ENCODE measurements around the gene GLCCI1.

GLCCI1 gene

GRCh38 chr7:8070451-8071180, 102.0 kb downstream of the GLCCI1 start:
- Histone ChIP-seq H3K4me3 (ENCODE audit: severe bottlenecking) (no peak overlapping the region), H3K36me3 (ENCODE audit: low read depth) (no peaks in the 10 kb centered on the region), H3K4me1 (ENCODE audit: insufficient read depth, poor library complexity, severe bottlenecking) (no peaks in the 10 kb centered on the region), H3K27ac (ENCODE audit: poor library complexity, severe bottlenecking) (no peak overlapping the region), H3K27me3 (ENCODE audit: insufficient read depth, poor library complexity, severe bottlenecking) (no peaks in the 10 kb centered on the region), H3K9me3 (ENCODE audit: severe bottlenecking) (no peaks in the 10 kb centered on the region)
- TF ChIP-seq CTCF (IDR thresholded peaks at IDR 0.05; ENCODE audit: poor library complexity, severe bottlenecking): no peak
- DNase-seq (ENCODE audit: low spot score): no peak
- ATAC-seq (ENCODE audit: low read depth): no peak

- no peaks in the 10 kb centered on the region for H3K9me3 ChIP-seq (ENCODE audit: severe bottlenecking)
- no peaks in the 10 kb centered on the region for H3K36me3 ChIP-seq (ENCODE audit: low read depth)
- no peak overlapping the region for H3K27ac ChIP-seq (ENCODE audit: poor library complexity, severe bottlenecking)
- no peak for ATAC-seq (ENCODE audit: low read depth)
- no peaks in the 10 kb centered on the region for H3K27me3 ChIP-seq (ENCODE audit: insufficient read depth, poor library complexity, severe bottlenecking)
- no peak for TF ChIP-seq CTCF (IDR thresholded peaks at IDR 0.05; ENCODE audit: poor library complexity, severe bottlenecking)
- H3K4me3 ChIP-seq (ENCODE audit: severe bottlenecking): no peak overlapping the region
- DNase-seq (ENCODE audit: low spot score): no peak
- H3K4me1 ChIP-seq (ENCODE audit: insufficient read depth, poor library complexity, severe bottlenecking): no peaks in the 10 kb centered on the region
Measured at GRCh38 chr7:8078418-8078817, 109.8 kb downstream of the GLCCI1 start.

GRCh38 chr7:8082762-8083161, 114.2 kb downstream of the GLCCI1 start:
- Histone ChIP-seq H3K27me3 (ENCODE audit: insufficient read depth, poor library complexity, severe bottlenecking) (no peaks in the 10 kb centered on the region), H3K4me3 (ENCODE audit: severe bottlenecking) (no peak overlapping the region), H3K27ac (ENCODE audit: poor library complexity, severe bottlenecking) (no peak overlapping the region), H3K36me3 (ENCODE audit: low read depth) (no peaks in the 10 kb centered on the region), H3K9me3 (ENCODE audit: severe bottlenecking) (no peaks in the 10 kb centered on the region), H3K4me1 (ENCODE audit: insufficient read depth, poor library complexity, severe bottlenecking) (no peaks in the 10 kb centered on the region)
- ATAC-seq (ENCODE audit: low read depth) (no peak), DNase-seq (ENCODE audit: low spot score) (no peak)
- TF ChIP-seq CTCF (IDR thresholded peaks at IDR 0.05; ENCODE audit: poor library complexity, severe bottlenecking): no peak

GRCh38 chr7:8084836-8085235, 116.2 kb downstream of the GLCCI1 start:
- ATAC-seq (ENCODE audit: low read depth): no peak
- no peak for TF ChIP-seq CTCF (IDR thresholded peaks at IDR 0.05; ENCODE audit: poor library complexity, severe bottlenecking)

GRCh38 chr7:8085420-8085819, 116.8 kb downstream of the GLCCI1 start:
- ATAC-seq (ENCODE audit: low read depth): no peak
- no peaks in the 10 kb centered on the region for H3K4me1 ChIP-seq (ENCODE audit: insufficient read depth, poor library complexity, severe bottlenecking)
- no peak for DNase-seq (ENCODE audit: low spot score)

More at GRCh38 chr7:8084836-8085235, 116.2 kb downstream of the GLCCI1 start:
- H3K27me3 ChIP-seq (ENCODE audit: insufficient read depth, poor library complexity, severe bottlenecking): no peaks in the 10 kb centered on the region
- no peak for DNase-seq (ENCODE audit: low spot score)
- no peaks in the 10 kb centered on the region for H3K9me3 ChIP-seq (ENCODE audit: severe bottlenecking)
- H3K4me1 ChIP-seq (ENCODE audit: insufficient read depth, poor library complexity, severe bottlenecking): no peaks in the 10 kb centered on the region
- H3K36me3 ChIP-seq (ENCODE audit: low read depth): no peaks in the 10 kb centered on the region
- no peak overlapping the region for H3K27ac ChIP-seq (ENCODE audit: poor library complexity, severe bottlenecking)
- H3K4me3 ChIP-seq (ENCODE audit: severe bottlenecking): no peak overlapping the region

More at GRCh38 chr7:8085420-8085819, 116.8 kb downstream of the GLCCI1 start:
- H3K4me3 ChIP-seq (ENCODE audit: severe bottlenecking): no peak overlapping the region
- TF ChIP-seq CTCF (IDR thresholded peaks at IDR 0.05; ENCODE audit: poor library complexity, severe bottlenecking): no peak
- H3K9me3 ChIP-seq (ENCODE audit: severe bottlenecking): no peaks in the 10 kb centered on the region
- H3K27ac ChIP-seq (ENCODE audit: poor library complexity, severe bottlenecking): no peak overlapping the region
- no peaks in the 10 kb centered on the region for H3K27me3 ChIP-seq (ENCODE audit: insufficient read depth, poor library complexity, severe bottlenecking)
- no peaks in the 10 kb centered on the region for H3K36me3 ChIP-seq (ENCODE audit: low read depth)
